Activated T-cell treated with anti-CD3 and anti-CD28 coated beads, Interleukin-2, amount 50 U/mL, for 1 hour (primary cell): ENCODE results near the gene P2RY2.

ENCODE experiments used
- DNase-seq: peaks from one replicate; pipeline ENCODE4 v3.0.0-alpha.2; 2020

Gene P2RY2

GRCh38 chr11:73209892-73210291 lies 8.2 kb upstream of the P2RY2 start:
- DNase-seq = no peak

GRCh38 chr11:73210916-73211667 lies 7.0 kb upstream of the P2RY2 start:
- DNase-seq = no peak

GRCh38 chr11:73213196-73214143 lies 4.6 kb upstream of the P2RY2 start:
- no peak for DNase-seq

- no peak for DNase-seq
Measured at GRCh38 chr11:73215191-73216134, 2.6 kb upstream of the P2RY2 start.

- DNase-seq = no peak
Measured at GRCh38 chr11:73216465-73216864, 1.6 kb upstream of the P2RY2 start.

GRCh38 chr11:73217131-73217809 lies 811 bp upstream of the P2RY2 start:
- DNase-seq = no peak

GRCh38 chr11:73217810-73218105 lies 323 bp upstream of the P2RY2 start:
- DNase-seq = no peak

- no peak for DNase-seq
Measured at GRCh38 chr11:73218830-73219215, 742 bp downstream of the P2RY2 start.

GRCh38 chr11:73219396-73220285 lies 1.6 kb downstream of the P2RY2 start:
- no peak for DNase-seq

GRCh38 chr11:73221451-73221850 lies 3.4 kb downstream of the P2RY2 start:
- no peak for DNase-seq

GRCh38 chr11:73221996-73222395 lies 3.9 kb downstream of the P2RY2 start:
- DNase-seq = no peak

- no peak for DNase-seq
Measured at GRCh38 chr11:73223998-73224730, 6.1 kb downstream of the P2RY2 start.

- DNase-seq = no peak
Measured at GRCh38 chr11:73225001-73225686, 7.1 kb downstream of the P2RY2 start.

- no peak for DNase-seq
Measured at GRCh38 chr11:73225851-73226250, 7.8 kb downstream of the P2RY2 start.

GRCh38 chr11:73226297-73227006 lies 8.4 kb downstream of the P2RY2 start:
- no peak for DNase-seq

- no peak for DNase-seq
Measured at GRCh38 chr11:73227571-73228211, 9.6 kb downstream of the P2RY2 start.

- no peak for DNase-seq
Measured at GRCh38 chr11:73228268-73229134, 10.4 kb downstream of the P2RY2 start.
